Peyer's patch (tissue), 4 donors: ENCODE measurements around the gene SLC35A2.

Source experiments
- CTCF ChIP-seq, 6 experiments: fragments of 450-650 bp in 4 of 6; fragments of 200-600 bp in 2 of 6; sonication (generic) in 1 of 6; IDR thresholded peaks; one replicate each; pipeline ENCODE4 v1.5.1; 2017 to 2019; ENCODE audit warnings: antibody characterized with exemption in 6 of 6, mild to moderate bottlenecking in 3 of 6, moderate library complexity in 1 of 6
- POLR2A ChIP-seq, 2 donors: fragments of 450-650 bp; IDR thresholded peaks; one replicate each; pipeline ENCODE4 v1.5.1; 2017; ENCODE audit warnings: antibody characterized with exemption in 2 of 2, mild to moderate bottlenecking in 2 of 2, moderate library complexity in 2 of 2

- TF ChIP-seq POLR2A (IDR thresholded peaks at IDR 0.05) (no peak), CTCF (IDR thresholded peaks at IDR 0.05) (no peak)
Observed at GRCh38 chrX:48890934-48891401, 20.5 kb downstream of the SLC35A2 start.
